K562 (cell line): Measurements from ENCODE around the gene ACRBP. TPM values are rescaled to one million over a fixed set of nuclear protein-coding genes. Genes with fewer than 3 reads are reported as not detected.
A peak's percentile ranks its signal among the peaks of the same experiment; 100 is the strongest.

Experiments used
- ARNT ChIP-seq, 2 experiments: fragments of 450-650 bp; IDR thresholded peaks; 2 replicates each; pipeline ENCODE4 v1.6.1; 2016; ENCODE audit warnings: mild to moderate bottlenecking in 1 of 2
- CHD4 ChIP-seq: fragments of 200-600 bp; sonication (generic); IDR thresholded peaks from 3 replicates; pipeline ENCODE4 v1.6.1; 2012; ENCODE audit warnings: low read depth, mild to moderate bottlenecking, mixed read lengths, low read length, inconsistent platforms; ENCODE audit not compliant: insufficient read depth, insufficient replicate concordance, poor library complexity, severe bottlenecking
- CREM ChIP-seq: IDR thresholded peaks from 2 replicates; pipeline ENCODE4 v1.6.1; 2014; ENCODE audit warnings: antibody characterized with exemption, low read depth
- MXD1 ChIP-seq: fragments of 250-450 bp; sonication (Bioruptor Pico); IDR thresholded peaks from 2 replicates; pipeline ENCODE4 v1.8.0; 2021; ENCODE audit warnings: borderline replicate concordance, mild to moderate bottlenecking, moderate library complexity; ENCODE audit not compliant: poor library complexity, severe bottlenecking
- NCOA1 ChIP-seq: fragments of 450-650 bp; IDR thresholded peaks from 2 replicates; pipeline ENCODE4 v1.6.1; 2016; ENCODE audit warnings: low read depth
- PHF20 ChIP-seq: fragments of 450-650 bp; IDR thresholded peaks from 2 replicates; pipeline ENCODE4 v1.6.1; 2018; ENCODE audit not compliant: partially characterized antibody
- PML ChIP-seq: IDR thresholded peaks from 2 replicates; pipeline ENCODE4 v1.6.1; 2012; ENCODE audit warnings: low read length, inconsistent platforms
- POLR2A ChIP-seq: fragments of 450-650 bp; conservative IDR thresholded peaks from 2 replicates; pipeline ENCODE4 v1.6.1; 2016
- RAD51 ChIP-seq: fragments of 450-650 bp; IDR thresholded peaks from 2 replicates; pipeline ENCODE4 v1.7.1; 2016; ENCODE audit warnings: low read depth, mild to moderate bottlenecking, borderline replicate concordance
- SP1 ChIP-seq: sonication (generic); formaldehyde crosslinking; IDR thresholded peaks from 2 replicates; pipeline ENCODE4 v1.8.1; 2022; ENCODE audit warnings: mild to moderate bottlenecking, missing genetic modification reagents
- SRSF1 ChIP-seq: fragments of 200-400 bp; formaldehyde crosslinking; IDR thresholded peaks from 2 replicates; pipeline ENCODE4 v1.6.1; 2017; ENCODE audit warnings: mild to moderate bottlenecking, low read depth, low read length, moderate library complexity
- ZBTB11 ChIP-seq, 3 experiments: fragments of 200-800 bp in 1 of 3; fragments of 250-450 bp in 1 of 3; fragments of 450-650 bp in 1 of 3; sonication (Bioruptor Pico) in 1 of 3; sonication (Bioruptor generic) in 1 of 3; formaldehyde crosslinking in 1 of 3; IDR thresholded peaks; 2 replicates each; pipeline versions ENCODE4 v1.6.1 to v1.8.0; 2016 to 2022; ENCODE audit warnings: mild to moderate bottlenecking in 2 of 3, missing genetic modification characterization in 2 of 3, missing compliant biosample characterization in 1 of 3, moderate library complexity in 1 of 3
- ZNF318 ChIP-seq, 2 experiments: fragments of 450-650 bp; IDR thresholded peaks; 2 replicates each; pipeline ENCODE4 v1.6.1; 2016; ENCODE audit warnings: mild to moderate bottlenecking in 2 of 2, borderline replicate concordance in 1 of 2, low read depth in 1 of 2, moderate library complexity in 1 of 2
- polyA plus RNA-seq, 8 experiments: library from polyadenylated mRNA; depleted of rRNA in 4 of 8; stranded (reverse) in 5 of 8; unstranded in 3 of 8; fragments of >200 nt; fragmentation: Nextera tagmentation in 2 of 8; fragmentation: Illumina TruSeq in 1 of 8; extraction: Ambion mirVana in 2 of 8; extraction: Trizol in 1 of 8; gene quantifications; 2 replicates each; pipeline versions ENCODE4 v1.2.1 to v1.2.3, GENCODE V29; 2011 to 2014; ENCODE audit warnings: inconsistent platforms in 1 of 8, missing spikeins in 1 of 8
- total RNA-seq, 7 experiments: library from RNA; depleted of rRNA in 6 of 7; stranded (reverse); fragments of >200 nt in 6 of 7; fragmentation: Illumina TruSeq in 2 of 7; extraction: Trizol in 2 of 7; gene quantifications; 2 replicates each; pipeline versions ENCODE4 v1.2.1 to v1.2.3, GENCODE V29; 2011 to 2021; ENCODE audit warnings: low replicate concordance in 1 of 7

ACRBP gene
- total and polyA plus RNA-seq, 9 of the 15 experiments (the other 6 are each of a cell fraction or from before 2014, with no cell fraction given), result 3.1 to 31.8 (median 8.4) TPM

DNA sequence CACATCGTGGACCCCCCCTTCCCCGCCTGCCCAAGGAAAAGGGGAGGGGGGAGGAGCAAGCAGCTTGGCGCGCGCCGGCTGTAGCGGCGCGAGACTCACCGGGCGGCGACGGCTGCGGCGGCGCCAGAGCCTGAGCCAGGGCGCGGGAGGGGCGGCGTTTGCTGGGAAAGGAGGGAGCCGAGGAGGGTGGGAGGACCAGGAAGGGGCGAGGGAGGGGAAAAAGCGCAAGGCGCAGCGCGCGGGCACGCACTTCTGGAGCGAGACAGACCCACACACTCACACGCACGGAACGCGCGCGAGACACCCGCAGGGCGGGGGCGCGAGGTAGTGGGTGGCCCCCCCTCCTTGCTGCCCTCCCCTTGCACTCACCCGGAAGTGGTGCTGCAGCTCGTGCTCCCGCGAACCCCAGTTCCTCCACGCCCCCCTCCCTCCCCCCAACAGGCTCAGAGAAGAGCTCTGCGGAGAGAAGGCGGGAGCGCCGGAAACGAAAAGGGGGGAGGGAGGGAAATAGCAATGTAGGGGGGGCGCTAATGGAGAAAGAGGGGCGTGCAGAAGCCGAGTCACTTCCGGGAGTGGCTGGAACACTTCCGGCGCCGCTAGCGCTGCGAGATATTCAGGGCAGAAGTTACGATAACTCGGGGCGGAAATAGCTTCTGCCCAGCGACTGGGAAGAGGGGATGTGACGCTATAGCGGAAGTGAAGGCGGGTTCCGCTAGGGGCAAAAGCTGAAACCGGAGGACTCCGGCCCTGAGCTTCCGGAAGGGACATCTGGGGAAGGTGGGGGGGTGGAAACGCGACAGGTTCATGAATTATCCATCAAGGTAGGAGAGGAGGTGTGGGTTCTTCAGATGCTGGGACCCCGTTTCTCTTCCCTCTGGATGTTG is 42.0 kb upstream of the ACRBP start, which contains the start of gene ZNF384 (continued):
- TF ChIP-seq MXD1 (CRISPR knock-in tag) (no peak), RAD51 (no peak), SRSF1 (0 out of 2 replicates have a peak, but pooled peaks have one; percentile 48), PHF20 (peak; percentile 82), CHD4 (no peak), CREM (peak; percentile 99), ZBTB11 (CRISPR knock-in tag; IDR thresholded peaks at IDR 0.05) (peak; percentile 84 to 99 (median 96)), PML (peak; percentile 69), ZNF318 (IDR thresholded peaks at IDR 0.05; ENCODE audit: borderline replicate concordance in 1 of 2, low read depth in 1 of 2) (no peak), ARNT (IDR thresholded peaks at IDR 0.05) (0 out of 4 replicates have a peak, but pooled peaks of 1 of the 2 experiments have one; percentile 18), SP1 (CRISPR knock-in tag) (peak; percentile 85), NCOA1 (peak; percentile 85), POLR2A (peak; percentile 77)
